Amniotic epithelial cell (primary cell): ENCODE measurements around the gene GAN.
A peak's percentile ranks its signal among the peaks of the same experiment; 100 is the strongest.

ENCODE experiments used
- DNase-seq: peaks from one replicate; pipeline ENCODE4 v3.0.0-alpha.2; 2010; ENCODE audit warnings: low read depth

Gene GAN, protein sequence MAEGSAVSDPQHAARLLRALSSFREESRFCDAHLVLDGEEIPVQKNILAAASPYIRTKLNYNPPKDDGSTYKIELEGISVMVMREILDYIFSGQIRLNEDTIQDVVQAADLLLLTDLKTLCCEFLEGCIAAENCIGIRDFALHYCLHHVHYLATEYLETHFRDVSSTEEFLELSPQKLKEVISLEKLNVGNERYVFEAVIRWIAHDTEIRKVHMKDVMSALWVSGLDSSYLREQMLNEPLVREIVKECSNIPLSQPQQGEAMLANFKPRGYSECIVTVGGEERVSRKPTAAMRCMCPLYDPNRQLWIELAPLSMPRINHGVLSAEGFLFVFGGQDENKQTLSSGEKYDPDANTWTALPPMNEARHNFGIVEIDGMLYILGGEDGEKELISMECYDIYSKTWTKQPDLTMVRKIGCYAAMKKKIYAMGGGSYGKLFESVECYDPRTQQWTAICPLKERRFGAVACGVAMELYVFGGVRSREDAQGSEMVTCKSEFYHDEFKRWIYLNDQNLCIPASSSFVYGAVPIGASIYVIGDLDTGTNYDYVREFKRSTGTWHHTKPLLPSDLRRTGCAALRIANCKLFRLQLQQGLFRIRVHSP

DNA sequence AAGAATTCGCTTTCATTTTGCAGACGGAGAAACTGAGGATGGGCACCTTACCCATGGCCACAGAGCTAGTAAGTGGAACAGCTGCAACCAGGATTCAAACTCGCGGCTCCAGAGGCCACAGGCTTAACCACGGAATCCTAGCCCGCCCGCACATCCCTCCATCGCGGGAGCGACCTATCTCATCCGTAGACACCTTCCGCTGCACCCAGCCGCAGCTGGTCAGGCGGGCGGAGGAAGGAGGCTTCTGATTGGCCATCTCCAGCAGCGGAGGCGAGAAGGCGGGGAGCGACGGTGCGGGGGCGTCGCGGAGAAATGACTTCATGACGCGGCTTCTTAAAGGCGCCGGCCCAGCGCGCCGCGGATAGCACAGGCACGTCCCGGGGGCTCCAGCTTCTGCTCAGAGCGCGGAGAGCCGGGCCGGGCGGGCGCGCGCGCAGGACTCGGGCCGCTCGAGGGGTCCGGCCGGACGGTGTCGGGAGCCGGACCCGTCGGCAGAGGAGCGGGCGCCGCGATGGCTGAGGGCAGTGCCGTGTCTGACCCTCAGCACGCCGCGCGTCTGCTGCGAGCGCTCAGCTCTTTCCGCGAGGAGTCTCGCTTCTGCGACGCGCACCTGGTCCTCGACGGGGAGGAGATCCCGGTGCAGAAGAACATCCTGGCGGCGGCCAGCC, at the start of gene GAN:
GAN (plus strand) TSS at position 360 of the 668 bp plus-strand sequence; CDS start at position 512, 152 bp downstream.
- peak; percentile 95 for DNase-seq

DNA sequence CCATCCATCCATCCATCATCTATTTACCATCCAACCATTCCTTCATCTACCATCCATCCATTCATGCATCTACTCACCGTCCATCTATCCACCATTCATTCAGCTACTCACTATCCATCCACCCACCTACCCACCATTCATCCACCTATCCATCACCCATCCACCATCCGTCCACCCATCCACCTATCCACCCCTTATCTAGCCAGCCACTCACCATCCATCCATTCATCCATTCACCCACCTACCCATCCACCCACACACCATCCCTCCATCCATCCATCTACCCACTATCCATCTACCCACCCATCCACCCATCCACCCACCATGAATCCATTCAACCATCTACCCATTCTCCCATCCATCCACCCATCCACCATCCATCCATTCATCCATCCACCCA, 49.7 kb upstream of the GAN start:
- no peak for DNase-seq

DNA sequence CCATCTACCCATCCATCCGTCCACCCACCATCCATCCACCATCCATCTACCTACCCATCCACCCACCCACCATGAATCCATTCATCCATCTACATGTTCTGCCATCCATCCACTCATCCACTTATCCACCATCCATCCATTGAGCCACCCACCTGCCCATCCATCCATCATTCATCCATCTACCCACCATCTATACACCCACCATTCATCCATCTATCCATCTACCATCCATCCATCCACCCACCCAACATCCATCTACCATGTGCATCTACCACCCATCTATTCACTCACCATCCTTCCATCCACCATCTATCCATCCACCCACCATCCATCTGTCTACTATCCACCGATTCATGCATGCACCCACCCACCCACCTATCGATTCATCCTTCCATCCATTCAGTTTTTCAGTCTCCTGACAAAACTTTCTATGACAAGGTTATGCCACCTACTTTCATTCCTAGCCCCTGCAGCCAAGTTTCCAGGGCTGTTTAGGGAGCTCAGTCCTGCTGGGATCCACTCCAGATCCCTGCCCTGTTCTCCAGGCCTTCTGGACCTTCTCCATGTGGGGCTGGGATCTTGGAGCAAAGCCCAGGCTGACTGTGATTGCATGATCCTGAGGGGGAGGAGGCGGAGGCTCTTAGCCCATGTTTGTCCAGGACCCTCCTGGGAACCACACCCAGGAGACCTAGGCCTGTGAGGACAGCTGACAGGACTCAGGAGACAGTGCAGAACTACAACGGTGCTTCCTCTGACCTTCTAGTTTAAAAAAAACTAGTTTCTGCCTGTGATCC, 48.9 kb upstream of the GAN start:
- DNase-seq = peak; percentile 81

GRCh38 chr16:81266680-81267095, 48.1 kb upstream of the GAN start:
- DNase-seq = peak; percentile 43

DNA sequence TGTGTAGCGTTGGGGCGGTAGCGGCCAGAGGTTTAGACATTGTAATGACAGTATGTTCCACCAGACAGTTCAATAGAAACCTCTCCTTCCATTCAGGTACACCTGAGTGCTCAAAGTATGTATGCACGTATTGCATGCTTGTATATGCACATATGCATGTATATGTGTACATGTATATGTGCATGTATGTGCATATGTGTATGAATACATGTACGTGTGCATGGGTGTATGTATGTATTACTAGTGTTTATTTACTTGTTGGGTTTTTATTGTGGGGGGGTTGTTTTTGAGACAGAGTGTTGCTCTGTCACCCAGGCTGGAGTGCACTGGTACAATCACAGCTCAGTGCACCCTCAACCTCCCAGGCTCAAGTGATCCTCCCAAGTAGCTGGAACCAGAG, 46.3 kb upstream of the GAN start:
- no peak for DNase-seq

DNA sequence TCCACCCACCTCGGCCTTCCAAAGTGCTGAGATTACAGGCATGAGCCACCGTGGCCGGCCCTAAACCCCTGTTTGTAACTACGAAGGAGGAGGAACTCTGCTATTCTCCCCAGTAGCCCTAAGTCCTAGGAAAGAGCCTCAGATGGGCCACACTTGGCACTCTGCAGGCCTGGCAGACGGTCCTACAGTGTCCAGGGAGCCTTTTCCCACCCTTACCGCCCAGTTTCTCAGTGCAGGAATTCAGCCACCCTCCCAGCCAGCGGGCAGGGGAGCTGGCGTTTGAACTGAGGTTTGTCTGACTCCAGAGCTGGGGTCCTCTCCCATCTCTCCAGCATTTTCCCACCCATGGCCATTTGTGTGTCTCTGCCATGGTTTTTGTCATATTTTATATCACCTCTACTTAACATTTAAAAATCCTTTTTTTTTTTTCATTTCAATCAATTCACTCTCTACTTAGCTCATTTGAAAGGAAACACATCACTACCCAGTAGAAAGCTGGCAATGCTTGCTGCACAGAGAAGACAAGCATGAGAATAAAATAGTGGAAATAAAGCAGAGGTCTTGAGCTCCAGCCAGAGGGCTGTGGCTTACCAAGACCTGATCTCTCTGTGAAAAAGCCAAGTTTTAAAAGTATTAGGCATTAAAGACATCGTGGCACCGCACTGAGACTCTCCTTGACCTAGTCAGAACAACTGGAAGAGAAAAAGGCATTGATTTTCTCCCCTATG, 41.4 kb upstream of the GAN start:
- DNase-seq = peak; percentile 76

- no peak for DNase-seq
Measured at GRCh38 chr16:81275064-81275532, 39.7 kb upstream of the GAN start.

- no peak for DNase-seq
Measured at GRCh38 chr16:81275795-81276194, 39.0 kb upstream of the GAN start.

DNA sequence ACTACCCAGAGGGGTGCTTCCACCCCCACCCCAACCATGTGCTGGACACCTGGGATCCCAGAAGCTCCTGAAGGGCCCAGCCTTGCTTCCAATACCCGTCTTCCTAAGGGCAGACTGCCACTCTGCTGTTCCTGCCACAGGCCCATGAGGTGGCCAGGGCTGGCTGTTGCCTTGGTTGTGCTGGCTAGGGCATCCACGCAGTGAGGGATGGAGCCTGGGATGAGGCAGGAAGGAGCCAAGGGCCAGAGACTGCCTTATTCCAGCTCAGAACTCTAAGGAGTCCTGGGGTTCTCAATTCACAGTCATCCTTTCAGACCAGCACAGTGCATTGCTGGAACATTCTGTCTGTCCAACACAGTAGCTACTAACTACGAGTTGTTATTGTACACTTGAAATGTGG, 38.4 kb upstream of the GAN start:
- no peak for DNase-seq

- DNase-seq = no peak
Measured at GRCh38 chr16:81277541-81278080, 37.2 kb upstream of the GAN start.

- no peak for DNase-seq
Measured at GRCh38 chr16:81278526-81278925, 36.2 kb upstream of the GAN start.

DNA sequence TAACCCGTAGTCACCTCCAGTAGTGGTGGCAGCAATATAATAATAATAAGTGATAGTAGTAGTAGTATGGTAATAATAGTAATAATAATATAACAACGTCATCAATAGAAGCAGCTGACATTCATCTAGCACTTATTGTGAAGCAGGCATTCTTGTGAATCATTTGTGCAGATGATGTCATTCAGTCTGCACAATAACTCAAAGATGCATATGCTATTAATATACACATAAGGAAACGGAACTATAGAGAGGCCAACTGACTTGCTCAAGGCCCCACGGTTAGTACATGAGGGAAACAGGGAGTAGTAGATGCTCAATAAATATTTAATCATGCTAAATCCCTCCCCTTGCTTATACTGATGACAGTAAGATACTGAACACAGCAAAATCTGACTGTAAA, 35.4 kb upstream of the GAN start:
- peak; percentile 76 for DNase-seq

DNA sequence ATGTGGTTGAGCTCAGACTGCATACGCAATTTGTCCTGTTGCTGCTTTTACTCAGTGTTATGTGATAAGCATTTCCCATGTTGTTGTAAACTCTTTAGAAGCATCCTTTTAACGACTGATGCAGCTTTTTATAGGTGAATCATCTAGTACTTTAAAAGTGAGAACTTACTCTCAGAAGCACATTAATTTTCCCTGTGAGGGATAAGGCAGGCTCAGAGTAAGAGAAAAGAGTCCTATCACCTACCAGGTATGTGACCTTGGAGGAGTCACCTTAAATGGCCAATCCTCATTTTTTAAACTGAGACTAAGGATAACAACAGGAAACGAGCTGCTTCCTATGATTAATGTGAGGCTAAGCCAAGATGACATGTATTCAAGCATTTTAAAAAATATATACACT, 34.4 kb upstream of the GAN start:
- peak; percentile 92 for DNase-seq

GRCh38 chr16:81283044-81283443, 31.7 kb upstream of the GAN start:
- DNase-seq = no peak

DNA sequence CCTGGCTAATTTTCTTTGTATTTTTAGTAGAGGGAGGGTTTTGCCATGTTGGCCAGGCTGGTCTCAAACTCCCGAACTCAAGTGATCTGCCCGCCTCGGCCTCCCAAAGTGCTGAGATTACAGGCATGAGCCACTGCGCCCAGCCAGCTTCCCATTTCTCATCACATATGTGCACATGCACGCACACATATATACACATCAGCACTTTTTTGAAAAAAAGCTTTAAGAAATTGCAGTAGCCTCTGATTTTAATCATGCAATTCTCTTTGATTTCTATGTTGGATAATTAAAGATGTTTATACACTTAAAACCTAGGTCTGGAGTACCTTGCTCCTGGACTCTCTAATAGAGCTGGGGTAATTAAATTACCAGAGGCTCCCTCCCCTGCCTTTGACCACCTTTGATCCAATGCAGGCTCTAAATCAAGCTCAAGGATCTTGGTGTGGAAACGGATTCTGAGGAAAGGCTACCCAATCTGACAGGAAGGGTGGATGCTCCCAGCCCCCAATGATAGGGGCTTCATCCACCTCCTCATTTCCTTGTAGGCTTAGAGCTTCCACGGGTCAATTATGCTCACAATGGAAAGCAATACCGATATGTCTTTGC, 29.7 kb upstream of the GAN start:
- no peak for DNase-seq

DNA sequence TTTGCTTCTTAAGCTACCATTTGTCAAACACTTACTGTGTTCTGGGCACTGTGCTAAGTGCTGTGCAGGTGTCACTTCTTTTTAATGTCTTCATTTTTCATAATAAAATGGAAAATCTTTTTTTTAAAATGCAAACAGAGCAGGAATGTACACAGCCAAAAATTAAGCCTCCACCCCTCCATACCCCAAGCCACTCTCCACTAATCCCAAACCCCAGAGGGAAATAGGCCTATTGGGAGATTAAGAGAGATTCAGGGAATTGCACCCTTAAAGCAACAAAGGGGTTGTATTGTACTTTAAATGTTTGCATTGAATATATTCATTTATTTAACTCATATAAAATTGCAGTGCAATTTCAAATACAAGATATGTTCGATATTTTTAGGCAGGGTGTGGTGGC, 28.6 kb upstream of the GAN start:
- DNase-seq = no peak

DNA sequence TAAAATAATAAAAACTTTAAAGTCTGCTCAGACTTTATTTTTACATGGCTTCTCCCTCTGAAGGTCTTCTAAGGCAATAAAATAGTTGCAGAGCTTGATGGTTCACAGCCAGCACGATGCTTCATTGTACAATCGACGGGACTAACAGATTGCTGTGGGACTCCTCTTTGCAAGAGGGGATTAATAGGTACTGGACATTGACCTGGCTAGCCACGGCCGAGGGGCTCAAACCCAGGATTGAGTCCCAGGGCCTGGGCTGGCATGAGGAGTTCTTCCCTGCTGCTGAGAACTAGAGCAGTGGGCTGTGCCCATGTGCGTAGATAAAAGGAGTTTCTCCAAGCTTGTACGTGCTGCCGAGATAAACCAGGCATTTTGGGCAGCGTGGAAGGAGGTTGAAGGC, 23.6 kb upstream of the GAN start:
- DNase-seq = no peak

DNA sequence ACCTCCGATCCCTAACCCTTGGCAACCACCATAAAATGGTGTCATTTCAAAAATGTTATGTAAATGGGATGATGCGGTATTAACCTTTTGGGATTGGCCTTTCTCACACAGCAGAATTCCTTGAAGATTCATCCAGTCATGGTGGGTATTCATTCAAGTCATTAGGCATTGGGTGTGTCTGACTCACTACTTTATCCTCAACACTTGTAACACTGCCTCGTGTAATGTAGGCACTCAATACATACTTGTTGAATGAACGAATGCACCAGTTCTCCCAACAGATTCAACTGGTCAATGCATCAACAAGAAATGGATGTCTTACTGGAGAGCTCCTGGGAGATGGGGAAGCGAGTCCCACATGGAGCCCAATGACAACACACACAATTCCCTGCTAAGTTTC, 21.8 kb upstream of the GAN start:
- peak; percentile 43 for DNase-seq

DNA sequence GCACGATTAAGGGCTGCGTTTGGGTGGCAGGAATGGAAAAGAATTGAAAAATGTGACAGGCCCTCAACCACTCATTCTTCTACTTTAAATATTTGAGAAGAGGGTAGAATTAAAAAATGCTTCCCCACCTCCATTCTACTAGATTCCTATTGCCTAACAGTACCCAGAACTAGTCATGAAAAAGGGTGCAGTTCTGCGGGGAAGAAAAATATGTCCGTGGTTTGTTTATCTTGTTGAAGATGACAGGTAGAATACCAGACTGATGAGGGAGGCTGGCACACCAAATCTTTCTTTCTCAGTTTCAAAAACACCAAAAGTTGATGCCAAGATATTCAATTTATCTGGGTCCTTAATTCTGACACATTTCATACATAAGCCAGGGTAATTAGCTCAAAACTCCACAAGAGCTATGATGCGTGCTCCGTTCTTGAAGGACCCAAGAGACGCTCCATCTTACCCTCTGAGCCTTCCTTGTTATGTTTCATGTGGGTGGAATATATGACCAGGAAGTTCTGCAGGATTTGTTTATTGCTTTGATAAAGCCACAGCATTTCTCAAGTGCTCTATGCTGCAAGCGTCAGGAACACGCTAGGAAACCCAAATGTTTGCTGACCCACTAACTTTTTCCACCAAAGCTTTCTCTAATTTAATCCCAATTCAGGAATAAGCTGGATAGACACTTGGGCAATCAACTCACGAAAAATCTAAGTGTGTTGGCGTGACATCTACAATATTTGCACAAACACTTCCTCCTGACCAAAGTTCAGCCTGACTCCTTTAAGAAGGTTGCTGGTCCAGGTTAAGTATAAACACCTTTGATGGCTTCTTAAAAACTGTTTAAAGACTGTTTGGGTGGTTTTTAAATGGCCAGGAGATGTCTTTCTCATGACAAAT, 20.6 kb upstream of the GAN start:
- DNase-seq = peak; percentile 98

DNA sequence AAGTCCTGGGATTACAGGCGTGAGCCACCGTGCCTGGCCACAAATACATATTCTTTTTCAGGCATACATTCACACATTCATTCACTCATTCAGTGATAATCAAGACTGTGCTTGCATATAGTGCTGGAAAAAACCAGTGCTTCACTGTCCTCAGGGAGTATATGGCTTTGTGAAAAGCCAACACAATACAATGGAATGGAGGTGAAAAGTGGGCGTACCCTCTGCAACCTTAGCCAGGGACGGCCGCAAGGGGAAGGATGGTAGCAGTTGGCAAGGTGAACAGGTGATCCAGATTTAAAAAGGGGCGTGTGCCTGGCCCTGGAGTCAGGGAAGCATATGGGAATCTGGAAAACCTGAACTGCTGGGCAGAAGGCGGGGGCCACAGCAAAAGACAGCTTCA, 18.1 kb upstream of the GAN start:
- no peak for DNase-seq
